ENCODE measurements around the gene GJC2.

DNA sequence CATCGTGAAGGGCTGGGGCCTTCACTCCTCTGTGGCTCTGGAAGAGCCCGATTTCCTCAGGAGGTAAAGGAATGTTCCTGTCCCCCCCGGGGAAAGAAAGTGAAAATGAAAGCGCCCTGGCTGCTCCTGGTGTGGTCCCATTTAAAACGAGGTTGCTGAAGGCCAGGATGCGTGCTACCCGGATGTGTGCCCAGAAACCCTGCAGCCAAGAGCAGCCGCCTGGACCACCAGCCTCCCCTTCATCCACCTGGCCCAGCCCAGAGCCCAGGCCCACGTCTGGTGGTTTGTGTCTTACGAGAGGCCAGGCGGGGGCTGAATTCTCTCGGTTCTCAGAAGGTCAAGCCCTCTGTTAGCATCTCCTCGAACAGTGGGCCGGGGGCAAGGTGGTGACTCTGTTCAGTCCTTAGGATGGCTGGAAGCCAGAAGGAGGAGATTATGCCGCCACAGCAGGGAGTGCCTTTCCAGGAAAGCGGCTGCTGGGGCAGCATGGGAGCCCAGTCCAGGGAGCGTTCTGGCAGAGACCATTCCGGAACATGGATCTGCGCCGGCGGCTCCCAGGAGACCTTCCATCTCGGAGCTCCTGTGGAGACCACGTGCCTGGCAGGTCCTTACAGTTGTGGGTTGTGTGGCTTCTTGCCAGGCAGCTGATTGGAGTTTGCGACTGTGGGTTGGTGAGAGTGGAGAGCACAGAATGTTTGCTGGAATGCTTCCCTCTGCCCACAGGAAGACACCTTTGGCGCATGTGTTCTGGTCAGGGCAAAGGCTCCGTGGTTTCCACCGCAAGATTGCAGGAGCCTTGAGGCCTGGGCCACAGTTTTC is 8.3 kb upstream of the GJC2 start:
- TF ChIP-seq NR2C2 (CRISPR knock-in tag; IDR thresholded peaks at IDR 0.05) (no peak), EMX1 (CRISPR knock-in tag; IDR thresholded peaks at IDR 0.05) (no peak), KAT7 (CRISPR knock-in tag; IDR thresholded peaks at IDR 0.05; ENCODE audit: borderline replicate concordance) (no peak), ATF1 (CRISPR knock-in tag; IDR thresholded peaks at IDR 0.05) (no peak), CREB1 (CRISPR knock-in tag; IDR thresholded peaks at IDR 0.05) (no peak), NR3C1 (CRISPR knock-in tag; conservative IDR thresholded peaks at IDR 0.05; ENCODE audit: low read depth) (no peak)
- TF ChIP-seq, protein P1, sequence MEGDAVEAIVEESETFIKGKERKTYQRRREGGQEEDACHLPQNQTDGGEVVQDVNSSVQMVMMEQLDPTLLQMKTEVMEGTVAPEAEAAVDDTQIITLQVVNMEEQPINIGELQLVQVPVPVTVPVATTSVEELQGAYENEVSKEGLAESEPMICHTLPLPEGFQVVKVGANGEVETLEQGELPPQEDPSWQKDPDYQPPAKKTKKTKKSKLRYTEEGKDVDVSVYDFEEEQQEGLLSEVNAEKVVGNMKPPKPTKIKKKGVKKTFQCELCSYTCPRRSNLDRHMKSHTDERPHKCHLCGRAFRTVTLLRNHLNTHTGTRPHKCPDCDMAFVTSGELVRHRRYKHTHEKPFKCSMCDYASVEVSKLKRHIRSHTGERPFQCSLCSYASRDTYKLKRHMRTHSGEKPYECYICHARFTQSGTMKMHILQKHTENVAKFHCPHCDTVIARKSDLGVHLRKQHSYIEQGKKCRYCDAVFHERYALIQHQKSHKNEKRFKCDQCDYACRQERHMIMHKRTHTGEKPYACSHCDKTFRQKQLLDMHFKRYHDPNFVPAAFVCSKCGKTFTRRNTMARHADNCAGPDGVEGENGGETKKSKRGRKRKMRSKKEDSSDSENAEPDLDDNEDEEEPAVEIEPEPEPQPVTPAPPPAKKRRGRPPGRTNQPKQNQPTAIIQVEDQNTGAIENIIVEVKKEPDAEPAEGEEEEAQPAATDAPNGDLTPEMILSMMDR (IDR thresholded peaks at IDR 0.05): no peak
- TF ChIP-seq, protein P2, sequence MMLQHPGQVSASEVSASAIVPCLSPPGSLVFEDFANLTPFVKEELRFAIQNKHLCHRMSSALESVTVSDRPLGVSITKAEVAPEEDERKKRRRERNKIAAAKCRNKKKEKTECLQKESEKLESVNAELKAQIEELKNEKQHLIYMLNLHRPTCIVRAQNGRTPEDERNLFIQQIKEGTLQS (CRISPR knock-in tag; conservative IDR thresholded peaks at IDR 0.05): no peak
- TF ChIP-seq, protein P3, sequence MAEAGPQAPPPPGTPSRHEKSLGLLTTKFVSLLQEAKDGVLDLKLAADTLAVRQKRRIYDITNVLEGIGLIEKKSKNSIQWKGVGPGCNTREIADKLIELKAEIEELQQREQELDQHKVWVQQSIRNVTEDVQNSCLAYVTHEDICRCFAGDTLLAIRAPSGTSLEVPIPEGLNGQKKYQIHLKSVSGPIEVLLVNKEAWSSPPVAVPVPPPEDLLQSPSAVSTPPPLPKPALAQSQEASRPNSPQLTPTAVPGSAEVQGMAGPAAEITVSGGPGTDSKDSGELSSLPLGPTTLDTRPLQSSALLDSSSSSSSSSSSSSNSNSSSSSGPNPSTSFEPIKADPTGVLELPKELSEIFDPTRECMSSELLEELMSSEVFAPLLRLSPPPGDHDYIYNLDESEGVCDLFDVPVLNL (CRISPR knock-in tag; IDR thresholded peaks at IDR 0.05; ENCODE audit: borderline replicate concordance, low read depth): no peak
- TF ChIP-seq, protein P4, sequence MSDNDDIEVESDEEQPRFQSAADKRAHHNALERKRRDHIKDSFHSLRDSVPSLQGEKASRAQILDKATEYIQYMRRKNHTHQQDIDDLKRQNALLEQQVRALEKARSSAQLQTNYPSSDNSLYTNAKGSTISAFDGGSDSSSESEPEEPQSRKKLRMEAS (CRISPR knock-in tag; IDR thresholded peaks at IDR 0.05): no peak
